ENCODE measurements around the gene IPO7. TPM values are rescaled to one million over a fixed set of nuclear protein-coding genes. Genes with fewer than 3 reads are reported as not detected.

IPO7 gene
- total and polyA plus RNA-seq, 2 of the 13 experiments (the other 11 are each of a cell fraction or from before 2014, with no cell fraction given) = 59.4 to 98.4 TPM

DNA sequence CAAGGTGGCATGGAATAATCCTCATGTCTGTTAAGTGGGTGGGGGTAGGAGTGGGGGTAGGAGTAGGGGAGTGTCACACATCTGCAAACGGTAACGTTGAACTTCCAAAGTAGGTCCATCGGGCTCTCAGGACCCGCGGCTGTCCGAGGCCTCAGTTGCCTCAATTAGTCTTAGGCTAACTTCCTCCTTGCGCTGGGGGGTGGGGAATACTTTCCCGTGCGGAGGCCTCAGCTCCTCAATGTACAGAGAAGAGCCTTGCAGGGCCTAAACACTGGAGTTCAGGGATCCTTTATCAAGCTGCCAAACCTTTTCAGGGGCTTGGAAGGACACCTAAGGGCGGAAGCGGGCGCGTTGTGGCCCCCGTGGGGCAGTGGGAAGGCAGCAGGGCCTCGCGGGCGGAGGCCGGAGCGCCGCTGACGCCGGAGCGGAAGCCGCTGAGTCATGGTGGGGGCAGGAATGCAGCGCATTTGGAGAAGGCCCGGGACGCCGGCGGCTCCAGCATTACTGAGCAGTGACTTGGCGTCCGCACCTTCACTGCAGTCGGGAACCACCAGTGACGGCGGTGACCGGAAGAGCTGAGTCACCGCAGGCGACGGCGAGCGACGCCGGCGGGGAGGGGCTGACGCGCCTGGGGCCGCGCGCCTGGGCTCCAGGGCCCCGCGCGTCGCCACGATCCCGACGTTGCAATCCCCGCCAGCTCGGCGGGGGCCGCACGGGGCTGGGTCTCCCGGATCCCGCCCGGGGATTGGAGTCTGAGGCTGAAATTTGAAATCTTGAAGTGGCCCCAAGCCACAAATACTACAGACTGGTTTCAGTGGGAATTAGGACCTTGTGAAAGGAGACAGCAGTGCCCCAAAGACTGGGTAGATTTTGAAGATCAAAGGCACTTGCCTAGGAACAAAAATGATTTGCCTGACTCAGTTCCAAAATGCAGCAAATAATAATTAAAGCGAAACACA is 20.2 kb upstream of the IPO7 start (continued):
- TF ChIP-seq, protein P1, sequence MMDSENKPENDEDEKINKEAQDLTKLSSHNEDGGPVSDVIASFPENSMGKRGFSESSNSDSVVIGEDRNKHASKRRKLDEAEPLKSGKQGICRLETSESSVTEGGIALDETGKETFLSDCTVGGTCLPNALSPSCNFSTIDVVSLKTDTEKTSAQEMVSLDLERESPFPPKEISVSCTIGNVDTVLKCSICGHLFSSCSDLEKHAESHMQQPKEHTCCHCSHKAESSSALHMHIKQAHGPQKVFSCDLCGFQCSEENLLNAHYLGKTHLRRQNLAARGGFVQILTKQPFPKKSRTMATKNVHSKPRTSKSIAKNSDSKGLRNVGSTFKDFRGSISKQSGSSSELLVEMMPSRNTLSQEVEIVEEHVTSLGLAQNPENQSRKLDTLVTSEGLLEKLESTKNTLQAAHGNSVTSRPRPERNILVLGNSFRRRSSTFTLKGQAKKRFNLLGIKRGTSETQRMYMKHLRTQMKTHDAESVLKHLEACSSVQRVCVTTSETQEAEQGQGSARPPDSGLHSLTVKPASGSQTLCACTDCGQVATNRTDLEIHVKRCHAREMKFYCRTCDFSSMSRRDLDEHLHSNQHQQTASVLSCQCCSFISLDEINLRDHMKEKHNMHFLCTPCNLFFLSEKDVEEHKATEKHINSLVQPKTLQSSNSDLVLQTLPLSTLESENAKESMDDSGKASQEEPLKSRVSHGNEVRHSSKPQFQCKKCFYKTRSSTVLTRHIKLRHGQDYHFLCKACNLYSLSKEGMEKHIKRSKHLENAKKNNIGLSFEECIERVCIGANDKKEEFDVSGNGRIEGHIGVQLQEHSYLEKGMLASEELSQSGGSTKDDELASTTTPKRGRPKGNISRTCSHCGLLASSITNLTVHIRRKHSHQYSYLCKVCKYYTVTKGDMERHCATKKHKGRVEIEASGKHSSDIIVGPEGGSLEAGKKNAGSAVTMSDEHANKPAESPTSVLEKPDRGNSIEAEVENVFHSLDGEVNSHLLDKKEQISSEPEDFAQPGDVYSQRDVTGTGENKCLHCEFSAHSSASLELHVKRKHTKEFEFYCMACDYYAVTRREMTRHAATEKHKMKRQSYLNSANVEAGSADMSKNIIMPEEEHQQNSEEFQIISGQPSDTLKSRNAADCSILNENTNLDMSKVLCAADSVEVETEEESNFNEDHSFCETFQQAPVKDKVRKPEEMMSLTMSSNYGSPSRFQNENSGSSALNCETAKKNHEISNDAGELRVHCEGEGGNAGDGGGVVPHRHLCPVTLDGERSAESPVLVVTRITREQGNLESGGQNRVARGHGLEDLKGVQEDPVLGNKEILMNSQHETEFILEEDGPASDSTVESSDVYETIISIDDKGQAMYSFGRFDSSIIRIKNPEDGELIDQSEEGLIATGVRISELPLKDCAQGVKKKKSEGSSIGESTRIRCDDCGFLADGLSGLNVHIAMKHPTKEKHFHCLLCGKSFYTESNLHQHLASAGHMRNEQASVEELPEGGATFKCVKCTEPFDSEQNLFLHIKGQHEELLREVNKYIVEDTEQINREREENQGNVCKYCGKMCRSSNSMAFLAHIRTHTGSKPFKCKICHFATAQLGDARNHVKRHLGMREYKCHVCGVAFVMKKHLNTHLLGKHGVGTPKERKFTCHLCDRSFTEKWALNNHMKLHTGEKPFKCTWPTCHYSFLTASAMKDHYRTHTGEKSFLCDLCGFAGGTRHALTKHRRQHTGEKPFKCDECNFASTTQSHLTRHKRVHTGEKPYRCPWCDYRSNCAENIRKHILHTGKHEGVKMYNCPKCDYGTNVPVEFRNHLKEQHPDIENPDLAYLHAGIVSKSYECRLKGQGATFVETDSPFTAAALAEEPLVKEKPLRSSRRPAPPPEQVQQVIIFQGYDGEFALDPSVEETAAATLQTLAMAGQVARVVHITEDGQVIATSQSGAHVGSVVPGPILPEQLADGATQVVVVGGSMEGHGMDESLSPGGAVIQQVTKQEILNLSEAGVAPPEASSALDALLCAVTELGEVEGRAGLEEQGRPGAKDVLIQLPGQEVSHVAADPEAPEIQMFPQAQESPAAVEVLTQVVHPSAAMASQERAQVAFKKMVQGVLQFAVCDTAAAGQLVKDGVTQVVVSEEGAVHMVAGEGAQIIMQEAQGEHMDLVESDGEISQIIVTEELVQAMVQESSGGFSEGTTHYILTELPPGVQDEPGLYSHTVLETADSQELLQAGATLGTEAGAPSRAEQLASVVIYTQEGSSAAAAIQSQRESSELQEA (CRISPR knock-in tag; IDR thresholded peaks at IDR 0.05; ENCODE audit: not compliant biosample characterization) = peak; percentile 70
- TF ChIP-seq, protein P2, sequence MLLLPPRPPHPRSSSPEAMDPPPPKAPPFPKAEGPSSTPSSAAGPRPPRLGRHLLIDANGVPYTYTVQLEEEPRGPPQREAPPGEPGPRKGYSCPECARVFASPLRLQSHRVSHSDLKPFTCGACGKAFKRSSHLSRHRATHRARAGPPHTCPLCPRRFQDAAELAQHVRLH (CRISPR knock-in tag; IDR thresholded peaks at IDR 0.05; ENCODE audit: borderline replicate concordance, low read depth) = peak; percentile 95; the same call in 1 of the 2 replicates
- TF ChIP-seq NFATC3 (CRISPR knock-in tag; IDR thresholded peaks at IDR 0.05) (peak; percentile 34; the same call in 1 of the 2 replicates), TARDBP (CRISPR knock-in tag; IDR thresholded peaks at IDR 0.05) (peak; percentile 86), SRSF4 (IDR thresholded peaks at IDR 0.05; ENCODE audit: low read depth, low read length, poor library complexity, severe bottlenecking) (no peak), NPAS2 (CRISPR knock-in tag; IDR thresholded peaks at IDR 0.05; ENCODE audit: borderline replicate concordance) (no peak), FOXA1 (IDR thresholded peaks at IDR 0.05) (no peak), FOXA1 (CRISPR knock-in tag; IDR thresholded peaks at IDR 0.05) (peak; percentile 31), MYC (CRISPR knock-in tag; IDR thresholded peaks at IDR 0.05; ENCODE audit: borderline replicate concordance) (peak; percentile 68), HES4 (CRISPR knock-in tag; IDR thresholded peaks at IDR 0.05; ENCODE audit: borderline replicate concordance) (0 out of 2 replicates have a peak, but pooled peaks have one; percentile 18), ZNF547 (CRISPR knock-in tag; IDR thresholded peaks at IDR 0.05) (peak; percentile 83)
- TF ChIP-seq, protein P3, sequence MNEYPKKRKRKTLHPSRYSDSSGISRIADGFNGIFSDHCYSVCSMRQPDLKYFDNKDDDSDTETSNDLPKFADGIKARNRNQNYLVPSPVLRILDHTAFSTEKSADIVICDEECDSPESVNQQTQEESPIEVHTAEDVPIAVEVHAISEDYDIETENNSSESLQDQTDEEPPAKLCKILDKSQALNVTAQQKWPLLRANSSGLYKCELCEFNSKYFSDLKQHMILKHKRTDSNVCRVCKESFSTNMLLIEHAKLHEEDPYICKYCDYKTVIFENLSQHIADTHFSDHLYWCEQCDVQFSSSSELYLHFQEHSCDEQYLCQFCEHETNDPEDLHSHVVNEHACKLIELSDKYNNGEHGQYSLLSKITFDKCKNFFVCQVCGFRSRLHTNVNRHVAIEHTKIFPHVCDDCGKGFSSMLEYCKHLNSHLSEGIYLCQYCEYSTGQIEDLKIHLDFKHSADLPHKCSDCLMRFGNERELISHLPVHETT (CRISPR knock-in tag; conservative IDR thresholded peaks at IDR 0.05) = peak; percentile 93
- TF ChIP-seq, protein P4, sequence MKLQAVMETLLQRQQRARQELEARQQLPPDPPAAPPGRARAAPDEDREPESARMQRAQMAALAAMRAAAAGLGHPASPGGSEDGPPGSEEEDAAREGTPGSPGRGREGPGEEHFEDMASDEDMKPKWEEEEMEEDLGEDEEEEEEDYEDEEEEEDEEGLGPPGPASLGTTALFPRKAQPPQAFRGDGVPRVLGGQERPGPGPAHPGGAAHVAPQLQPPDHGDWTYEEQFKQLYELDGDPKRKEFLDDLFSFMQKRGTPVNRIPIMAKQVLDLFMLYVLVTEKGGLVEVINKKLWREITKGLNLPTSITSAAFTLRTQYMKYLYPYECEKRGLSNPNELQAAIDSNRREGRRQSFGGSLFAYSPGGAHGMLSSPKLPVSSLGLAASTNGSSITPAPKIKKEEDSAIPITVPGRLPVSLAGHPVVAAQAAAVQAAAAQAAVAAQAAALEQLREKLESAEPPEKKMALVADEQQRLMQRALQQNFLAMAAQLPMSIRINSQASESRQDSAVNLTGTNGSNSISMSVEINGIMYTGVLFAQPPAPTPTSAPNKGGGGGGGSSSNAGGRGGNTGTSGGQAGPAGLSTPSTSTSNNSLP (IDR thresholded peaks at IDR 0.05; ENCODE audit: low read depth, low read length) = no peak
- TF ChIP-seq, protein P5, sequence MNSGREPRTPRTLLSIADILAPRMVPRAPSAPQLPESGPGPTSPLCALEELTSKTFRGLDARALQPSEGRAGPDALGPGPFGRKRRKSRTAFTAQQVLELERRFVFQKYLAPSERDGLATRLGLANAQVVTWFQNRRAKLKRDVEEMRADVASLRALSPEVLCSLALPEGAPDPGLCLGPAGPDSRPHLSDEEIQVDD (CRISPR knock-in tag; IDR thresholded peaks at IDR 0.05; ENCODE audit: borderline replicate concordance) = 0 out of 2 replicates have a peak, but pooled peaks have one; percentile 52

Measured in HepG2 (cell line).